NCI-H2107 (cell line): ENCODE measurements around the gene HDAC9.
A peak's percentile ranks its signal among the peaks of the same experiment; 100 is the strongest.

Experiments used
- DNase-seq: peaks from one replicate; lab custom pipeline; 2025; lab: John Stamatoyannopoulos, UW

HDAC9 gene

DNA sequence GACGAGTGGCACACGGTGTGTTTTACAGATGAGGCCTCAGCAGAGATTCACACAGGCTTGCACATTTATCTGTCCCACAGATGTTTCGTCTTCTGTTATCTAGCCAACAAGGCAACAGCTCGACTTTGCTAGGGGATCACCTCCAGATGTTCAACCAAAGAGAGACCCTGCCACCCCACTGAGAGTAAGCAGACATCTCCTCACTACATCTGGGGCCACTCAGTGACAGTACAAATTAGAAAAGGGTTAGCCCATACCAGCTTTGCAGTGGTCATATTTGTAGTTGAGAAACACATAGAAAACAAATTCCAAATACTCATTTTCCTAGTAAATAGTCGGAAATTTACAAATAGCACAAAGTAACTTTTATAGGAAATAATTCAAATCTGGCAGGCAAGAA, 164.2 kb downstream of the HDAC9 start:
- DNase-seq: no peak

DNA sequence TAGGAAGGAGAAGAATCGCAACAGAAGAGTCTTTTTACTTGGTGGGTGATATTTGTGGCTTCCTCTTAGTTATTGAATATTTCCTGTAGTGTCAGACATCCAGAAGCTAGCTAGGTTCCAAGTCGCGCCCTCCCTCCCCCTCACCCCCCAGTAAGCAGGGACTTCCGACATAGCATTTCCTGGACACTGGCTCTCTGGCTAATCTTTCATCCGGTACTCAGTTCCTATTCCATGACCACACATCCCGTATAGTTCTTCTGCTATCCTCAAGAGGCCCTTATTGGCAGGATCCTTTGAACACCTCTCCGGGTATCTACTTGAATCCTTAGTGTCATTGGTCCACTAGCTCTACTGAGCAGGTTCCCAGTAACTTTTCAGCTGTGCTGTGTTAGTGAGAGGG, 167.8 kb downstream of the HDAC9 start:
- DNase-seq: no peak

DNA sequence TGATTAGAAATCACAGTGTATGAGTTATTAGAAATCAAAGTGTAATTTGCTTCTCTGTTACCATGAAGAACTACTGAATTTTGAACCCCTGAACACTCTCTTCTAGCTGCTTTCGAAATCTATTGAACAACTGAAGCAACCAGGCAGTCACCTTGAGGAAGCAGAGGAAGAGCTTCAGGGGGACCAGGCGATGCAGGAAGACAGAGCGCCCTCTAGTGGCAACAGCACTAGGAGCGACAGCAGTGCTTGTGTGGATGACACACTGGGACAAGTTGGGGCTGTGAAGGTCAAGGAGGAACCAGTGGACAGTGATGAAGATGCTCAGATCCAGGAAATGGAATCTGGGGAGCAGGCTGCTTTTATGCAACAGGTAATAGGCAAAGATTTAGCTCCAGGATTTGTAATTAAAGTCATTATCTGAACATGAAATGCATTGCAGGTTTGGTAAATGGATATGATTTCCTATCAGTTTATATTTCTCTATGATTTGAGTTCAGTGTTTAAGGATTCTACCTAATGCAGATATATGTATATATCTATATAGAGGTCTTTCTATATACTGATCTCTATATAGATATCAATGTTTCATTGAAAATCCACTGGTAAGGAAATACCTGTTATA, 170.7 kb downstream of the HDAC9 start:
- peak; percentile 64 for DNase-seq

DNA sequence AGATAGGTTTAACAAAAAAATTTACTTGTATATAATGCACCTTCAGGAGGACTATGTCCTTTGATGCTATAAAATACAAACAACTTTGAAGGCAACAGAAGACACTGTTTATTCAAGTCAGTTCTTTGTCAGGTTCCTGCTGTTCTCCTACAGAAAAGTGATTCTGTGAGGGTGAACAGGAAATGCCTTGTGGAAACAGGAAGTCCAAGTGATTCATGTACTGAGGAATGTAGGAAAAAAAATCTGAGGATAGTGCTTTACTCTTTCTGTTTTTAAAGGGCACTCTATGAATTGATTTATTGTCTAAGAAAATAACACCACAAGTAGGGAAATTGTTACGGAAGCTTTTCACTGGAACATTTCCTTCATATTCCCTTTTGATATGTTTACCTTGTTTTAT, 171.9 kb downstream of the HDAC9 start:
- DNase-seq: no peak

DNA sequence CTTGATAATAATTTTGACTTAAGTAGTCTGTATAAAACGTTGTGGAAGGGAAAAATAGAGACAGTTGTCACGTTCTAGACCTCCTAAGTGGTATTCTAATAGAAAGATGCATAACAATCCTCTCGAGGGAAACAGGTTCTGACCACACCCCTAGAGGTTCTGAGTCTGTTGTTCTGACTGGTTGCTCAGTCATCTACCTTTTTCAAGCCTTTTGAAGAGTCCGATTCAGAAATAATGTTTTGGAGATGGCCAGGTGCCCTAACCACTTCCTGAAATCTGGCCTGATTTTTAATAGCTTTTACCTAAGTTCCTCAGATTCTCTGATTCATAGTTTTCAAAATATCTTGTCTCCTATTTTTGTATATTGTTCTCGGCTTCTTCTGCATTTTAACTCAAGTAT, 175.6 kb downstream of the HDAC9 start:
- DNase-seq: no peak

DNA sequence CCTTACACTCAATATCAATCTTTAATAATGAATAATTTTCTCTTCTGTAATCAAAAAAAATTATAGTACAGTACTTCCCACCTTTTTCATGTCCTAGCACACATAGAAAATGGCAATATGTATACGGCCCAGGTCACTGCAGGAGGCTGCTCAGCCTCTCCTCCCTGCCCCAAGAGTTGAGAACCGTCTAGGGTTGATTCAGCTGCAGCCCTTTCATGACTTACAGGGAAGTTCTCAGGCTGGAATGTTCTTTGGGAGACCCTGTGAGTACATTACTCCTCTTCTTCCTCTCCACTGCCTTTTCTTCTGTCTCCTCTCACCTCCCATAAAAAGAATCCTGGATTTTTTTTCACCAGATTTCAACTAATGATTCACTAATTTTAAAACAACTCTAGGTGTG, 180.0 kb downstream of the HDAC9 start:
- no peak for DNase-seq

DNA sequence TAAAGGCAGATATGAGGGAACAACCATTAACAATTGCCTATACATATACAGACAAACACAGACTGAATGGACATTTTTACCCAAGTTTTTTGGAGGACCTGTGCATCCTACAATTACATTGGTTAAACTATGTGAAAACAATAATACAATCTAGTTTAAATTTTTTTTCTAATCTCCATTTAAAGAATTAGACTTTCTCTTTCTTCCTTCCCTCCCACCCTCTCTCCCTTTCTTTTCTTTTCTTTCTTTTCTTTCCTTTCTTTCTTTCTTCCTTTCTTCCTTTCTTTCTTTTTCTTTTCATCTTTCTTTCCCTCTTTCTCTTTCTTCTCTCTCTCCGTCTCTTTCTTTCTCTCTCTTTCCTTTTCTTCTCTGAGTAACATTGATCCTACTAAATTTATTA, 183.7 kb downstream of the HDAC9 start:
- DNase-seq: no peak

DNA sequence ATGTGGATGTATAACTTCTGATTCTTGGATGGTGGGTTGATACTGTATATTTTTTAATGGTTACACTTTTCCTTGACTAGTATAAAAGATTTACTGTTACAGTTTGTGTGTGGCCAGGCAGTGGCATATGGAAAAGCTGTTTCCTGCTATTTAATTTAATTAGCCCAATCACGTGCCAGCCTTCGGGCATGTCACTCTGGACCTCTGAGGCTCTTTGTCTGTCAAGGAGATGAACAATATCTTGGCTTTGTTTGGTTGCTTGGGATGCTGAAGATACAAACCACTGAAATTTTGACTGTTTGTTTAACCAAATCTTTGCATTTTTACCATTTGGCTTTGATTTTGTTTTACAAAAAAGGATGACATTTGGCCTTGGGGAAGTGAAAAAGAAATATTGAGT, 185.0 kb downstream of the HDAC9 start:
- no peak for DNase-seq

DNA sequence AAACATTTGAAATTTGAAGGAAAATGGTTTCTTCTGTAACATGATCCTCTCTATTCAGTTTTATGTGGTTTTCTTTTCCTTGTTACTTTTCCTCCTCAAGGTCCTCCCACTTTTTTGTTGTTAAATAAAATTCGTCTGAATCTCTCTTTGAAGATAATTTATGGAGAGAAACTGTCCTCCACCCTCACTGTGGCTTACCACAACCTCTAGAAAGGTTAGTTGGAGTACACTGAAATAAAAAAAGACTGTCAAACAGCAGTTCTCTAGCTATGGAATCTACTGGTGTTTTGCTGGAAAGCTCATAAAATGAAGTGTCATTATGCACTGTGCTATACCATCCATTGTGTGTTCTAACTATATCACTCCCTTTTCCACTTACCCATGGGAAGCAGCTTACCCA, 189.4 kb downstream of the HDAC9 start:
- no peak for DNase-seq

DNA sequence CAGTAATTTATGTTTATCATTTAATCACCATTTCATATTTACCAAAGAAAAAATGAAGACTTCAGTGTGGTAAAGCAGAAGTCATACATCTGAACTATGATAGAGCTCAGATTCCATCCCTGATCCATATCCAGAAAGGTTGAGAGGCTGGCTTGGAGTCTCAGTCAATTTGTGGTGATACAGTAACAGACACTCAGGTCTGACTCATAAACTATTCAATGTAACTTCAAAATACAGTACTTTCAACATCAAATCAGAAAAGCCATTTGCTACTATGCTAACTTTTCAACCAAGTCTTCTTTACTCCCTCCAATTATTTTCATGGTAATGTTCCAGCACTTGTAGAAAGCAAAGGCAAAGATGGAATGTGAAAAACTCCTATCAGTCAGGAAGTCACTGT, 190.4 kb downstream of the HDAC9 start:
- DNase-seq: no peak

DNA sequence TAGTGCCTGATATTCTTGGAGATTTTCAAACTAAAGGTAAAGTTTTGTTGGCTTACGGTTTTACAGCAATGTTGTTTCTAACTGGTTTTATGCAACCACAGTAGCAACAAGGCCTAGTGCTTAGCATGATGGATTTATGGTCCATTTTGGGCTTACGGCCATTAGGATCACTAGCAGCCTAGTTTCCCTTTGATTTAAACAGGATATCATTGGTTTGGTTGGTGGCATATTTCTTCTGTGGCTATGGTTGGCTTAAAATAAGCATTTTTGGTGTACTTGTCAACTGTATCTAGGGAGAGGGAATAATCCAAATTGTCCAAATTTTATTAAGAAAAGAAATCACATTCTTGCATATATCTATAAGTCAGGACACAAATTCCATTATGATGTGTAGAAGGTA, 194.0 kb downstream of the HDAC9 start:
- no peak for DNase-seq

DNA sequence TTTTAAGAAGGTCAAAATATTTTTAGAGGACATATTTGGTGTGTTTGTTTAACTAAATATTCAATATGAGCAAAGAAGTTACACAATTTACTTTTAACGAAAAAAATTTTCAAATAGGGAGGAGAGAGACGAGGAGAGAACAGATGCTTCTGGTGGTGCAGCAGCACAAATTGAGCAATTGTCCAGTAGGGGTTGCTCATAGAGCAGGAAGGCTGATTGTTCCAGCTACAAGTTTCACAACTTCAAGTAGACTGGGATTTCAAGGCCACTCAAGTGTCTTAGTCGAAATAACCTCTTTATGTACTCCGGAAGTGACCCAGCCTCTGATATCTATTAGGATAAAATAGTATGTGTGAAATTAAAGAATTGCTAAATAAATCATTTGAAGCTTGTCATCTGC, 197.9 kb downstream of the HDAC9 start:
- DNase-seq: no peak

DNA sequence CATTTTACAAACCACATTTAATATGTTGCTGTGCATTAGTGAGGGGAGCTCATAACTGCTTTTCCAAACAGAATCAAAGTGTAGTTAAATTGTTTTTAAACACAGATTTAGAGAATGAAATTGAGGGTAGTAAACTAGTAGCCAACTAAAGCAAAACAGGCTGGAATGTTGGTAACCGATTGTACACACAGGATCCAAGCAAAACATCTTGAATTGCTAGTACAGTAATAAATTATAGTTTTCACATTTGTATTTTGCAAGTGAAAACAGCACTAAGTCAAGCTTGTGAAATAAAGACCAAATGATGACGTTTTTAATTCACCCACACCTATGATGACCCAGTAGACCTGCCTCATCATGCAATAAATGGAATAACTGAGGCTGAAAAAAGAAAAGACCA, 198.3 kb downstream of the HDAC9 start:
- DNase-seq: no peak

DNA sequence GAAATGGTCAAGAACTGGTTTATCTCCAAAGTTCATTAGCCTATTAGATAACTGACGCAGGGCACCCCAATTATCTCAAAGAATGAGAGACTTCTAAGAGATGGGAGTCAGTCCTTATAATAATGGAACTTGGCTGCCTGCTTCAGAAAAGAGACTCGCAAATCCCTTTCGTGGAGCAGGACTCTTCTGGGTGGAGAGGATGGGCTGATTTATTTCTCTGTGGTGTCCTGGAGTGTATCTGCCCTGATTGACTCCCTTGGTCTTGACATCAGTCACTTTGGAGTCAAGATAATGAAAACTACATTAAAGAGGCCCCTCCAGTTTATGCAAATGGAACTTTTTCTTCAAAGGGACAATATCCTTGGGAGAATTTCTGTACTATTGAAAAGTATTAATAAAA, 198.9 kb downstream of the HDAC9 start:
- DNase-seq: no peak

DNA sequence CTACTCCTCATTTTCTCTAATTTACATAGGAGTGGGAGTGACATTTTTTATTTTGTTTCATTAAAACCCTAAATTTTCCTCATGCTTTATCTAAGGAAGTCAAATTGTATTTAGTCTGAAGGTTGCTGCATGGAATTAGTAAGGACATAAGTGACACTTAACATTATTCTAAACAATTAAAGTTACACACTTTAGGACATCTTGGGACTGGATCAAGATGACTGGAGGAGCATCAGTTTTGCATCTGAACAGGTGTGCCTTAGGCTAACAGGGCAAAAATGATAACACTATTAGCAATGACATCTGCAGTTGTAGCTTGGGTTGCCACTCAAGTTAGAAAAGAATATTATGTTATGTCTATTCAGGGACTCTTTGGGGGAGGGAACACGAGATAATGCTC, 199.4 kb downstream of the HDAC9 start:
- DNase-seq: no peak

DNA sequence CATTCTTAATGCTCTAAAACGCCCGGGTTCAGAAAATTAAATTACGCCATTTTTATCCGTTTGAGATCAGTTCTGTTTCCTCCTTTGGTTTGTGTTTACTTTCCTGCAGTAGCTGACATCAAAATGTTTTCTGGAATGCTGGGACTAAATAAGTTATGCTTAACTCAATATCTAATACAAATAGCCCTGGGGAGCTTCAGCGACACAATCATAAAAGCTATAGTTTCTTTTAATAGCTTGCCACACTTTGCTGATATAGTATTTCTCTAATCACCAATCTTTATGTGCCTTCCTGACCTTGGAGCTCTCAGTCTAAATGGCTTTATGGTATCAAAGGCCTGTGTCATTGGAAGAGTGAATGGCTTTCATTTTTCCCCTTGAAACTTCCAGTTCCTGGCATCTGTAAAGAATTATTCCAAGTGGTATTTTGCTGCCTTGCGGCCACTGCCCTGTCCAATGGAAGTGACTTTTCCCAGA, 202.7 kb downstream of the HDAC9 start:
- DNase-seq: no peak

DNA sequence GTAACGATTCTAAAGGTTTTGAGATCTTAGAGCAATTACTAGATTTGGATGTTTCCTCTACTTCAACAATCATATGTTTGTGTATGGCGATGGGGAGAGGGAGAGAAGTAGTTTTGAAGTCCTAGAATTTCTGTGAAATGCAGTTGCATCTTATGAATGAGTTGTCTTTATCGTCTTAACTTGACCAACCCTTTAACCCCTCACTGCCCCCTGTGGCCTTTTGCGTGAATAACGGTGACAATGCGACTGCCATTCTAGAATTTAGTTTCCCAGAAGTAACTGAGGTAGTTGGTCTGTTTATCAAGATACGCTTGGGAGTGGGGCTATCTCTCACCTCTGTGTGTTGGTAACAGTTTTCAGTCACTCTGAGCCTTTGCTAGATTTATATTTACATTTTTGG, 204.6 kb downstream of the HDAC9 start:
- DNase-seq: no peak

DNA sequence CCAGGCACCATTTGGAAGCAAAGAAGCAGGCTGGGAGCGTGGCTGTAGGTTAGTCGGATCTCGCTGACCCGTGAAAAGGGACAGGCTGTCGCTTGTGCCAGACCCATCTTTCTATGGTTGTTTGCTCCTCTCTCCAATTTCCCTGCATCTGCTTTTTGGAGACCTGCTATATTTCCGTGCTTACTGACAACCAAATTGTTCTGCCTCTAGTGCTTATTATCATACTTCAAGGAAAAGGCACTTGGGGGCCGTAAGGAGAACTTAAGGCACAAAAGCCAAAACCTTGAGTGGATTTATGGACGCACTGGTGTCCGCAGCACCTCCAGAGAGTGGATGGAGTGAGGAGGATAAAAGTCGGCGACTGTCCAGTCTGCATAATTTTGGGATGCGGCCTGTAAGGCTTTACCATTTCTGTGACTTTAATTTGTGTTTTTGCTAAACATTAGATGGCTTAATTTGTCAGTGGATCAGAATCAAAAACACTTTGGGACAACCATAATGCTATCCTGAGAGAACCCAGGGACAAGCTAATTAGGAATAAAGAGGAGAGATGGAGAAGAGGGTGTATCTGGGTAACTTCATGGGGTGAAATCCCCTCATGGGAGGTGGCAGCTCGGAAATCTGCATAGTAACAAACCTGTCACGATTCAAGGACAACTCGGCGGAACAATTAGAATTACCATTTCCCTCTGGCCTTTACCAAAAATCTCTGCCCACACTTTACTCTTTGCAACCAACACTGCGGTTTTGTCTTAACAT, 206.7 kb downstream of the HDAC9 start:
- no peak for DNase-seq

DNA sequence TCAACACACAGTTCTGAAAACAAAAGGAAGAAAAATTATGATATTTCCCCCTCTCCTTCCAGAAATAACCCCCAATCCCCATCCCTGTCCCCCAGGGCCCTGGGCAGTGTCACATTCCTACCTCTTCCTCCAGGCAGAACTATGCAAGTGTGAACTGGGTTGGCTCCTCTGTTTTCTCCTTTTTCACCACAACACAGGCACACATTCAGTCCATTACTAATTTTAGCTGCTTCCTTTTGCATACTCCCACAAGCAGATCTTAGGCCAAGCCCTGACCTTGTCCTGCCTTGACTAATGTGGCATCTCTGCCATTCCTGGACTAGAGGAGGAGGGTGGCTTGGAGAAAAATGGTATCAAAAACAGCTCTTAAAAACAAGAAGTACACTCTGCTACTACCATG, 208.1 kb downstream of the HDAC9 start:
- DNase-seq: no peak

DNA sequence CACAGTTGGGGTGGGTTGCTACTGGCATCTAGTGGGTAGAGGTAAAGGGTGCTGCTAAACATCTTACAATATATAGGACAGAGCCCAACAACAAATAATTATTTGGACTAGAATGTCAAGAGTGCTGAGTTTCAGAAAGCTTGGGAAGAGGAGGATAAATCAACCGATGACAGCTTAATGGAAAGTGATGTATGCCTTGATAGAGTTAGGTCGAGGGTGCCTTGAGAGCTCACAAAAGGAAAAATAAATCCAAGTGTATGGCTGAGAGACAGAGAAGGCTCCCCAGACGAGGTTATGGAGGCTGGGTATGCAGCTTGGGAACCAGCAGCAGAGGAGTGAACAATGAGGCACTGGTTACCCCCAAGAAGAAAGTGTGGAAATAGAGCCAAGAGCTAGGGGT, 211.1 kb downstream of the HDAC9 start:
- DNase-seq: no peak

DNA sequence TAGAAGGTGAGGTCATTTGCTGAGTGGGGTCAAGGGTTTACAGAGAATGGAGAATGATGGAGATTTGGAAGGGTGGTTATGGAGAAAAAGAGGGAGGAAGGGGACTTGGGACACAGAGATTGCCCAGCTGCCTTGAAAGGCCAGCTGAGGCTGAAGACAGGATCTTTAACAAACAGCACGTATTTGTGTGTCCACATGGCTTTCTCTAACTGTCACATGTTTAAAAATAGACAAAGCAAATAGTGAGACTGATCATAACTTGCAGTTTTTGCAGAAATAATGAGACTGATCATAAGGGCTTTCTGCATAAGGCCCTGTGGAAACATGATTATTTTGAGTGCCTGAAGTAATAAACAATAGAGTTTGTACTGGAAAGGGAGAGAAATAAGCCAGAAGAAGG, 212.7 kb downstream of the HDAC9 start:
- DNase-seq: no peak

DNA sequence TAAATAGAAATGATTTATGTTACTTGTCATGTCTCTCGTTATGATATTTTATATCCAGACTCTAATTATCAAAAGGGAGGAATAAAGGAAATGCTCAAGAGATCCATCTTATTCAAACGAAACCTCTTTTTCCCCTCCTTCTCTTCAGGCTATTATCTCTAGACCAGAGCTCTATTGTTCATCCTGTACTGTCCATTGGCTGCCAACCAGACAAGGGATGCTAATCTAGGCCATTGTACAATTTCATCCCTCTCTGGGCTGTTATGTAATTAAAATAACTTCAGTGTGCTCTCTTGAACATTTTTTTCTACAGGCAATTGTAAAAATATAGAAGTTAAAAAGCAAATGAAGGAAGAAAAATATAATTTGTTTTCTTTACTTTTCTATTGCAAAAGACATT, 220.4 kb downstream of the HDAC9 start:
- no peak for DNase-seq

DNA sequence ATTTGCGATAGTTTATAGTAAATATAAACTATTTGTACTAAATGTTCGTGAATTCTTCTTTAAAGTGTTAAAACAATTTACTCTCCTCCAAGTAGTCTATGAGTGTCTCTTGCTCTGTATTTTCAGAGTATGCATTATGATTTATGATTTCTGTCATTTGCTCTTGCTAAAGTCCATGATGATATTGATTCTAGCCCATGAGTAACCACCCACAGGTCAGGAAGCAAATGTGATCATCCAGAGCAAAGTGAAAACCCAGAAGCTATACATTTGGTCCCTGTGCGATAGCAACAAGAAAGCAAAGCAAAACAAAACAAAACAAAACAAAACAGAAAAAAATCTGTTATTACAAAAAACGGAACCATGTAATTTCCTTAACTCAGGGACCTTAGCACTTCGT, 225.9 kb downstream of the HDAC9 start:
- DNase-seq: no peak

DNA sequence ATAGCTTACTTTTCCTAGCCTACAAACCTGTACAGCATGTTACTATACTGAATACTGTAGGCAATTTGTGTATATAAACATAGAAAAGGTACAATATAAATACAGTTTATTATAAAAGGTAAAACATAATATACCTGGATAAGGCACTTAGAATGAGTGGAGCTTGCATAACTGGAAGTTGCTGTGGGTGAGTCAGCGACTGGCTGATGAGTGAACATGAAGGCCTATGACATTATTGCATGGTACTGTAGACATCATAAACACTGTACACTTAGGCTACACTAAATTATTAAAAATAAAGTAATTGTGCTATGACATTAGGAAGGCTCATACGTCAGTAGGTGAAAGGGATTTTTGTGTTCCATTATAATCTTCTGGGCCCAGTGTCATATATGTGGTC, 228.8 kb downstream of the HDAC9 start:
- no peak for DNase-seq
